ENCODE data around the gene USO1. TPM values are rescaled to one million over a fixed set of nuclear protein-coding genes. Genes with fewer than 3 reads are reported as not detected.
"Not testable (repeated sequence)": the region's sequence is repeated elsewhere in the genome, so short reads cannot be mapped to it uniquely, and the experiment has no call there.

USO1 gene
- polyA plus RNA-seq, 6 donors from 2014 or later = 19.0 to 32.2 (median 28.1) TPM

DNA sequence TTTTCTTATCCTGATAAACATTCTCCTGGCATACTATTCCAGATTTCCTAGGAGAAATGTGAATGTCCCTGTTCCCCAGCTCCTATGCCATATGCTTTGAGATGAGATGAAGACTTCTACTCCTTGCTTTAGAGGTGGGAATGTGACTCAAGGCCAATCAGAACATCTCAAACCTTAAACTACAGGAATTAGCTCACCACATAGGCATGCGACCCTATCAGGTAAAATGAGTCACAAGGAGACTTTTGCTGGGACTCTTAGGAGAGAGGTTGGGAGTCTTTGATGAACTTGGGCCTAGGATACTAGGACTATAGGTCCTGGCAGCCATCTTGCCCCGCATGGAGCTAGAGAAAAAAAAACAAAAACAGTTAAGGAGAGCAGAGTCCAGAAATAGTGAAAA is 5.8 kb upstream of the USO1 start:
- no peaks in the 10 kb centered on the region for H3K9me3 Mint-ChIP-seq
- H3K4me3 Mint-ChIP-seq = no peak overlapping the region
- ATAC-seq (ENCODE audit: low read depth in 2 of 2) = no peak
- H3K27ac Mint-ChIP-seq = peak overlapping the region in 2 of 6 donors; percentile 32 to 58
- no peak for DNase-seq
- no peaks in the 10 kb centered on the region for H3K27me3 Mint-ChIP-seq
- H3K4me1 Mint-ChIP-seq = peaks cover 11 to 18% (median 11%) of the 10 kb centered on the region in 3 donors
- H3K36me3 Mint-ChIP-seq = no peaks in the 10 kb centered on the region

DNA sequence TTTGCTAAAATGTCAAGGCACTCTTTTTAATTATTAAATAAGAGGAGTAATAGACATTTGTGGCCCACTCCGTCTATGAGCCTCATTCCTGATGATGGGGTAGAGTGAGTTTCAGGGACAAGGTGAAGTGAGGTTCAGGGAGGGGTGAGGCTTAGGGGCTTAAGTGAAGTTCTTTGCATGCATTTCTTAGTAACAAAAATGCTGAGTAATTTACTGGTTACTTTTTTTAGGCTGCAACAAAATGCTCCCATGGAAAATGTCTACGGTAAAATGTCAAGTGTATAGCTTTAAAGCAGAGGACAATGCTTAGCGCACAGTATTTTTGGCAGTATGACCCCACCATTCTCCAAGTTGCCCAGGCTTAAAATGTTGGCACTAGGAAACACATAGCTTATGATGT is 2.0 kb upstream of the USO1 start:
- Mint-ChIP-seq H3K9me3 (no peaks in the 10 kb centered on the region), H3K27me3 (no peaks in the 10 kb centered on the region), H3K4me1 (peaks cover 28 to 52% (median 28%) of the 10 kb centered on the region in 3 donors), H3K36me3 (no peaks in the 10 kb centered on the region), H3K27ac (peak overlapping the region in 1 of 6 donors; percentile 99), H3K4me3 (peak overlapping the region in 2 of 8 donors; percentile 22 to 56)
- DNase-seq (no peak), ATAC-seq (ENCODE audit: low read depth in 2 of 2) (no peak)

DNA sequence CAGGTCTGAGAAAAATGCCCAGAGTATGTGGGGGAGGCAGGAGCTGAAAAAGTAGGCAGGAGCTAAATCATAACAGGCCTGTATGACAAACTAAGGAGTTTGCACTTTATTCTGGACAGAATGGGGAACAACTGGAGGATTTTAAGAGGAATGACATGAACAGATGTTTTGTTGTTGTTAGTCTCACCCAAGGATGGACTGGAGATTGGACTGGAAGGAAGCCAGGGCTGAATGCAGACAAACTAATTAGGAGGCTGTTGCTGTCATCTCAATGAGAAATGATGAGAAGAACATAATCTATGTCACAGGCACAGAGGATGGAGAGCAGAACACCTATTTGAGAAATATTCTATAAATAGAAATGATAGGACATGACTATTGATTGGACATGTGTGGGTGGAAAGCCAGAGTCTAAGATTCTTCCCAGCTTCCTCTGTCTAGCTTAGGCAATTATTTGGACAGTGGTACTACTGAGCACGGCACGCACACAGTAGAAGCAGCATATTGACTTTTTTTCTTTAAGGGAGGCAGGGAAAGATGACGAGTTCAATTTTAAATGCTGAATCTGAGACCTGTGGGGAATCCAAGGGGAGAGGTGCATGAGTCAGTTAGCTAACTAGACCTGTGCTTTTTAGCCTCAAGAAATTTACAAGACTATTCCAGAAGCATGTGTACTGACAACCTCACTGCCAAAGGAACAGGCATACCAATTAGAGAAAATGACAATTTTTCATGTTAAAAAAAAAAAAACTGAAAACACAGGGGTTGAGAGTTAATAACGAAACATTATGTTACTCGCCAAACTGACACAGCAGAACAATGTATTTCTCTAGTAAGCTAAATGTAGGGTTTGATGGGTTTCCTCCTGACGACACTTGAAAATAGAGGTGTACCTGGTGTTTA is 963 bp upstream of the USO1 start:
- Mint-ChIP-seq H3K27ac (peak overlapping the region; percentile 97 to 99 (median 99)), H3K27me3 (no peaks in the 10 kb centered on the region), H3K9me3 (no peaks in the 10 kb centered on the region), H3K4me3 (peak overlapping the region; percentile 95 to 100 (median 99)), H3K36me3 (no peaks in the 10 kb centered on the region), H3K4me1 (peaks cover 32 to 60% (median 34%) of the 10 kb centered on the region in 3 donors)
- no peak for DNase-seq
- no peak for ATAC-seq (ENCODE audit: low read depth in 2 of 2)

- peak overlapping the region; percentile 97 to 99 (median 99) for H3K27ac Mint-ChIP-seq
- peak; percentile 6 to 16 for ATAC-seq (ENCODE audit: low read depth in 2 of 2)
- no peaks in the 10 kb centered on the region for H3K9me3 Mint-ChIP-seq
- peaks cover 33 to 64% (median 34%) of the 10 kb centered on the region in 3 donors for H3K4me1 Mint-ChIP-seq
- DNase-seq = peak; percentile 38
- H3K27me3 Mint-ChIP-seq = no peaks in the 10 kb centered on the region
- peak overlapping the region; percentile 95 to 100 (median 99) for H3K4me3 Mint-ChIP-seq
- no peaks in the 10 kb centered on the region for H3K36me3 Mint-ChIP-seq
Measured at GRCh38 chr4:75724867-75725724, 719 bp downstream of the USO1 start.

GRCh38 chr4:75725942-75726538 is 1.7 kb downstream of the USO1 start:
- H3K36me3 Mint-ChIP-seq; H3K9me3 Mint-ChIP-seq; DNase-seq; ATAC-seq (ENCODE audit: low read depth in 2 of 2); H3K27me3 Mint-ChIP-seq: not testable (repeated sequence)
- peaks cover 33 to 65% (median 34%) of the 10 kb centered on the region in 3 donors for H3K4me1 Mint-ChIP-seq
- peak overlapping the region in 4 of 6 donors; percentile 24 to 99 (median 94) for H3K27ac Mint-ChIP-seq
- peak overlapping the region; percentile 95 to 100 (median 99) for H3K4me3 Mint-ChIP-seq

GRCh38 chr4:75726577-75726976 is 2.2 kb downstream of the USO1 start:
- Mint-ChIP-seq H3K4me1 (peaks cover 33 to 67% (median 34%) of the 10 kb centered on the region in 3 donors), H3K36me3 (no peaks in the 10 kb centered on the region), H3K9me3 (no peaks in the 10 kb centered on the region), H3K4me3 (peak overlapping the region in 7 of 8 donors; percentile 2 to 100 (median 96)), H3K27me3 (no peaks in the 10 kb centered on the region), H3K27ac (peak overlapping the region in 2 of 6 donors; percentile 22 to 24)
- no peak for ATAC-seq (ENCODE audit: low read depth in 2 of 2)
- no peak for DNase-seq

- no peak for DNase-seq
- H3K36me3 Mint-ChIP-seq = no peaks in the 10 kb centered on the region
- peak overlapping the region in 1 of 6 donors; percentile 22 for H3K27ac Mint-ChIP-seq
- peaks cover 33 to 65% (median 34%) of the 10 kb centered on the region in 3 donors for H3K4me1 Mint-ChIP-seq
- H3K27me3 Mint-ChIP-seq = no peaks in the 10 kb centered on the region
- H3K9me3 Mint-ChIP-seq = no peaks in the 10 kb centered on the region
- H3K4me3 Mint-ChIP-seq = peak overlapping the region in 5 of 8 donors; percentile 43 to 100 (median 96)
- ATAC-seq (ENCODE audit: low read depth in 2 of 2) = no peak
Measured at GRCh38 chr4:75727073-75727472, 2.7 kb downstream of the USO1 start.

GRCh38 chr4:75729836-75730235 is 5.5 kb downstream of the USO1 start:
- ATAC-seq (ENCODE audit: low read depth in 2 of 2) (no peak), DNase-seq (no peak)
- Mint-ChIP-seq H3K4me1 (peaks cover 27 to 61% (median 44%) of the 10 kb centered on the region in 3 donors), H3K27ac (peak overlapping the region in 1 of 6 donors; percentile 47), H3K4me3 (no peak overlapping the region), H3K27me3 (no peaks in the 10 kb centered on the region), H3K36me3 (no peaks in the 10 kb centered on the region), H3K9me3 (no peaks in the 10 kb centered on the region)

DNA sequence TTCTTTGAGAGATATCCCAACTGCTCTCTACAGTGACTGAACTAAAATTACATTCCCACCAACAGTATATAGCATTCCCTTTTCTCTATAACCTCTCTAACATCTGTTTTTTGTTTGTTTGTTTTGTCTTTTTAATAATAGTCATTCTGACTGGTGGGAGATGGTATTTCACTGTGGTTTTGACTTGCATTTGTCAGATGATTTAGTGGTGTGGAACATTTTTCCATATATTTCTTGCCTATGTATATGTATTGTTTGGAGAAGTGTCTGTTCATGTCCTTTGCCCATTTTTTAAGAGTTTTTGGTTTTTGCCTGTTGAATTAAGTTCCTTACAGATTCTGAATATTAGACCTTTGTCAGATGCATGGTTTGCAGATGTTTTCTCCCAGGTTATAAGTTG is 9.0 kb downstream of the USO1 start:
- Mint-ChIP-seq H3K27me3 (no peaks in the 10 kb centered on the region), H3K27ac (no peak overlapping the region), H3K4me1 (peaks cover 24 to 44% (median 26%) of the 10 kb centered on the region in 3 donors), H3K4me3 (no peak overlapping the region), H3K36me3 (no peaks in the 10 kb centered on the region), H3K9me3 (no peaks in the 10 kb centered on the region)
- DNase-seq (no peak), ATAC-seq (ENCODE audit: low read depth in 2 of 2) (no peak)

DNA sequence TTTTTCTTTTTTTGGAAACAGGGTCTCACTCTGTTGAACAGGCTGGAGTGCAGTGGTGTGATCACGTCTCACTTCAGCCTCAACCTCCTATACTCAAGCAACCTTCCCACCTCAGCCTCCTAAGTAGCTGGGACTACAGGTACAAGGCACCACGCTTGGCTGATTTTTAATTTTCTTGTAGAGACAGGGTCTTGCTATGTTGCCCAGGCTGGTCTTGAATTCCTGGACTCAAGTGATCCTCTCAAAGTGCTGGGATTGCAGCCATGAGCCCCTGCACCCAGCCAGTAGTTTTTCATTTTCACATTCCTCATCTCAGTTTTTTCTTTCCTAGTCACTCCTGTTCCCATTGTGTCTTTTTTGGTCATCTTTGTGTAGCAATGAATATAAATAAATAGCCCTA is 11.1 kb downstream of the USO1 start:
- DNase-seq = no peak
- no peaks in the 10 kb centered on the region for H3K9me3 Mint-ChIP-seq
- H3K36me3 Mint-ChIP-seq = no peaks in the 10 kb centered on the region
- H3K27ac Mint-ChIP-seq = peak overlapping the region in 2 of 6 donors; percentile 43 to 49
- no peak for ATAC-seq (ENCODE audit: low read depth in 2 of 2)
- peaks cover 20 to 45% (median 32%) of the 10 kb centered on the region in 3 donors for H3K4me1 Mint-ChIP-seq
- H3K27me3 Mint-ChIP-seq = no peaks in the 10 kb centered on the region
- H3K4me3 Mint-ChIP-seq = no peak overlapping the region

DNA sequence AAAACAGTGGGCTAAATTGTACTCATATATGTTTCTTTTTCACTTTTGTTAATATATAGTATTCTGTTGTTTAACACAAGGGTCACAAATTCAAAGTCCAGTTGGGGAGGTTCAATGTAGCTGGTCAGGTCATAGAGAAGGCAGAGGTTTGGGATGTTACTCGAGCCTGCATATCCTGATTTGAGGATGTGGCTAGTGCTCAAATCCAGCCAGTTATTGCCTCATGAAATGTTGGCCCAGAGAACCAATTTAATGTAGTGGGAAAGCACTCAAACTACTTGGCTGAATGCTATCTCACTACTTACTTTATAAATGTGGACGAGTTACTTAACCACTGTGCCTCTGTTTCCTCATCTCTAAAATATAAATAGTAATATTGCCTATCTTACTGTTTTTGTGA is 12.5 kb downstream of the USO1 start:
- Mint-ChIP-seq H3K4me3 (no peak overlapping the region), H3K27me3 (no peaks in the 10 kb centered on the region), H3K9me3 (no peaks in the 10 kb centered on the region), H3K4me1 (peaks cover 20 to 42% (median 32%) of the 10 kb centered on the region in 3 donors), H3K36me3 (no peaks in the 10 kb centered on the region), H3K27ac (no peak overlapping the region)
- no peak for DNase-seq
- no peak for ATAC-seq (ENCODE audit: low read depth in 2 of 2)

- Mint-ChIP-seq H3K9me3 (no peaks in the 10 kb centered on the region), H3K27me3 (no peaks in the 10 kb centered on the region), H3K4me3 (no peak overlapping the region), H3K36me3 (no peaks in the 10 kb centered on the region), H3K4me1 (peaks cover 20 to 42% (median 32%) of the 10 kb centered on the region in 3 donors), H3K27ac (peak overlapping the region in 1 of 6 donors; percentile 69)
- ATAC-seq (ENCODE audit: low read depth in 2 of 2) = no peak
- no peak for DNase-seq
Measured at GRCh38 chr4:75737398-75737797, 13.0 kb downstream of the USO1 start.

- Mint-ChIP-seq H3K9me3 (no peaks in the 10 kb centered on the region), H3K4me3 (no peak overlapping the region), H3K36me3 (peaks cover 0 to 7% of the 10 kb centered on the region in 2 donors), H3K27me3 (no peaks in the 10 kb centered on the region), H3K4me1 (peaks cover 13 to 24% (median 23%) of the 10 kb centered on the region in 3 donors), H3K27ac (no peak overlapping the region)
- ATAC-seq (ENCODE audit: low read depth in 2 of 2) (no peak), DNase-seq (no peak)
Measured at GRCh38 chr4:75741027-75741426, 16.6 kb downstream of the USO1 start.
